ENCODE results near the gene UBR4. TPM values are rescaled to one million over a fixed set of nuclear protein-coding genes. Genes with fewer than 3 reads are reported as not detected.

Gene UBR4
- total RNA-seq, 1 donor: 149 TPM

DNA sequence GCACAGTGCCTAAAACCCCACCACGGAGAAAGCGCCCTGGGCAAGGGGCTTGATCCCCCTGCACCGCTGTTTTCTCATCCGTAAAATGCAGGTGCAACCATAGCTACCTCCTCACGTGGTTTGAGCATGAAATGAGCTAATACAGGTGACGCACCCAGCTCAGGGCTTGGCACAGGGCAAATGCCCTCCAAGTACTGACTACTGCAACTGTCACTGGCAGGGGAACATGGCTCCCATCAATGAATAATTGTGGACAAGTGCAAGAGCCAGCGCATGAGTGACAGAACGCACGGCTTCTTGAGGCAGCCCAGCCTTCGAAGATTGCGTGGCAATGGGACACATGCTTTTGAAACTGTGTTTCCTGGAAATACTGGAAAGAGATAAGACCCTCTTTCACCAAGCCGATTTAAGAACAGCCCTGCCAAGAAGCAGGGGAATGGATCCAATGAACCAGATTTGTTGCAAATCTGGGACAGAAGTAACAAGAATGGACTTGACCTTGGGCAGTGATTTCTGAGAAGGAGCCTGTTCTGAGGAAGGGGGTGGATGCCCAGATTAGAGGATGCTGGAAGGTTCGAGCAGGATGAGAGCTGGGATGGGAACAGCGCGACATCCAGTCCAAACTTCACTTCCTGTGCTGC, 160.8 kb downstream of the UBR4 start:
- H4K20me1 ChIP-seq (ENCODE audit: insufficient read depth, low read length): no peaks in the 10 kb centered on the region
- no peaks in the 10 kb centered on the region for H3K36me3 ChIP-seq (ENCODE audit: insufficient read depth, low read length)
- no peak overlapping the region for H2AFZ ChIP-seq (ENCODE audit: low read length)
- no peaks in the 10 kb centered on the region for H3K79me2 ChIP-seq (ENCODE audit: insufficient read depth, low read length)
- TF ChIP-seq, protein P1, sequence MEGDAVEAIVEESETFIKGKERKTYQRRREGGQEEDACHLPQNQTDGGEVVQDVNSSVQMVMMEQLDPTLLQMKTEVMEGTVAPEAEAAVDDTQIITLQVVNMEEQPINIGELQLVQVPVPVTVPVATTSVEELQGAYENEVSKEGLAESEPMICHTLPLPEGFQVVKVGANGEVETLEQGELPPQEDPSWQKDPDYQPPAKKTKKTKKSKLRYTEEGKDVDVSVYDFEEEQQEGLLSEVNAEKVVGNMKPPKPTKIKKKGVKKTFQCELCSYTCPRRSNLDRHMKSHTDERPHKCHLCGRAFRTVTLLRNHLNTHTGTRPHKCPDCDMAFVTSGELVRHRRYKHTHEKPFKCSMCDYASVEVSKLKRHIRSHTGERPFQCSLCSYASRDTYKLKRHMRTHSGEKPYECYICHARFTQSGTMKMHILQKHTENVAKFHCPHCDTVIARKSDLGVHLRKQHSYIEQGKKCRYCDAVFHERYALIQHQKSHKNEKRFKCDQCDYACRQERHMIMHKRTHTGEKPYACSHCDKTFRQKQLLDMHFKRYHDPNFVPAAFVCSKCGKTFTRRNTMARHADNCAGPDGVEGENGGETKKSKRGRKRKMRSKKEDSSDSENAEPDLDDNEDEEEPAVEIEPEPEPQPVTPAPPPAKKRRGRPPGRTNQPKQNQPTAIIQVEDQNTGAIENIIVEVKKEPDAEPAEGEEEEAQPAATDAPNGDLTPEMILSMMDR (IDR thresholded peaks at IDR 0.05; ENCODE audit: extremely low read depth, low read depth, low read length): no peak
- no peak overlapping the region for H3K27ac ChIP-seq (ENCODE audit: low read depth, low read length)
- H3K4me2 ChIP-seq (ENCODE audit: insufficient read depth, low read length): no peak overlapping the region
- H3K4me1 ChIP-seq (ENCODE audit: insufficient read depth, low read length): peaks cover 16% of the 10 kb centered on the region
- no peak overlapping the region for H3K4me3 ChIP-seq (ENCODE audit: insufficient read depth, low read length)
- no peaks in the 10 kb centered on the region for H3K9me3 ChIP-seq (ENCODE audit: low read depth, low read length)
- DNase-seq (ENCODE audit: insufficient read length, low spot score, missing footprints): peak; percentile 29
- H3K27me3 ChIP-seq (ENCODE audit: insufficient read depth, low read length): peaks cover 13% of the 10 kb centered on the region

DNA sequence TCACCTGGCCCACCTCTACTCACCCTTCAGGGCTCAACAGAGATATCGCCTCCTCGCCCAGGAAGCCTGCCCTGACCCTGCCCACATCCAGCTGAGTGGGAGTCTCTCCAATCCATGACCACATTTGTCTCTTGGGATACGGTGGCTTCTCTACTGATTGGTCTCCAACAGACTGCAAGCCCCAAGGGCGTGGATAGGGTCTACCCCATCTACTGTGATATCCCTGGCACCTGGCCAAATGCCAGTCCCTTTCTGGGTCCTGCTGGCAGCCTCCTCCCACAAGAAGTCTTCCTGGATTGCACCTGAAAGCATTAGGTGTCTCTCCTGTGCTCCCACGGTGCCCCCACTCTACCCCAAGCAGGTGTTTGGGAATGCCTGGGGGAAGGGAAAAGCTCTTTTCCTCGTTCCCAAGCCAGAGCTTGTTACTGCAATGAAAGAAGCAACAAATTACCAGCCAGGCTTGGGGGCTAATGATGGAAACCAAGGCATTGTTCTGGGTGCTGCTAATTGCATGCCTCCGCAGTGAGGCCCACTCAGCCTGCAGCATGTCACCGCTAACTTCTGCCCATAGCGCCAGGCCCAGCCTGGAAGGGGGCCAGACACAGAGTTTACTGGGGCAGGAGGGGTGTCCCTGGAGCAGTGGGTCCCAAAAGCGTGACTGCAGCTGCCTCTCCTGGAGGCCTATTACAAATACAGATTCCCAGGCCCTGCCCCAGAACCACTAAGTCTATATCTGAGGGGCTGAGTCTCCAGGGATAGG, 162.9 kb downstream of the UBR4 start:
- no peaks in the 10 kb centered on the region for H4K20me1 ChIP-seq (ENCODE audit: insufficient read depth, low read length)
- H3K9me3 ChIP-seq (ENCODE audit: low read depth, low read length): no peaks in the 10 kb centered on the region

DNA sequence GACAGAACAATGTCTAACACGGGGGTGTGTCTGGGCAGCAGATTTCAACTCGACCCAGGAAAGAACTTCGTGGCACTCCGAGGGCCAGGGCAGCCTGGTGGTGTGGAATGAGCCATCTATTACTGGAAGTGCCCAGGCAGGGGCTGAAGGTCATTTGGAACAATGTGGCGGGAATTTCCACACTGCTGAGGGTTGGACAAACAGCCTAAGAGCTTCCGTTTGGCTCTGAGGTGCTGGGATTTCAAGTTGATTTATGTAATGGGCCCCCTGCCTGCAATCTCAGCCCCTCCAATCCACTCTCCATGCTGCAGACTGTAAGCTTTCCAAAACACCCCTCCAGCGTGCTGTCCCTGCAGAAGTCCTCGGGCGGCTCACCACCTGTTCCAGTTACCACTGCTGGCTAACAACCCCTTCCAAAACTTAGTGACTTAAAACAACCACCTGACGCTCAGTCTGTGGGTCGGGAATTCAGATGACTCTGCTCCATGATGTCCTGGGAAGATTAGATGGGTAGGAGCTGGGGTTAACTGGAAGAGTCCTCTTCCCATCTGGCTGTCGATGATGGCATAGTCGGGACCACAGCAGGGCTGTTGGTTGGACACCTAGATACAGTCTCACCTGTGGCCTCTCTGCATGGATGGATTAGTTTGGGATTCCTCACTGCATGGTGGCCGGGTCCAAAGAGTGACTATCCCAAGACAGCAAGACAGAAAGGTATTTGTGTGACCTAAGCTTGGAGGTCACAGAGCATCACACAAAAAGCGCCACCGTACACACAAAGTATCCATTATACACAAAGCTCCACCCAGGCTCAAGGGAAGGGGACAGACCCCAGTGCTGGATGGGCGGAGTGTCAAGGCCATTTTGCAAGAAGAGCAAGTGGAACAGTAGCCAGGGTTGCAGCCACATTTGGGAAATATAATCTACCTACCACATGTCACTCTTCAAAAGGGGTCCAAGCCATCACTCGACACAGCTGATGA, 163.9 kb downstream of the UBR4 start:
- no peak overlapping the region for H3K4me3 ChIP-seq (ENCODE audit: insufficient read depth, low read length)
- H3K79me2 ChIP-seq (ENCODE audit: insufficient read depth, low read length): no peaks in the 10 kb centered on the region
- peaks cover 16% of the 10 kb centered on the region for H3K4me1 ChIP-seq (ENCODE audit: insufficient read depth, low read length)
- TF ChIP-seq, protein P1 (IDR thresholded peaks at IDR 0.05; ENCODE audit: extremely low read depth, low read depth, low read length): no peak
- H3K27me3 ChIP-seq (ENCODE audit: insufficient read depth, low read length): no peaks in the 10 kb centered on the region
- no peak overlapping the region for H2AFZ ChIP-seq (ENCODE audit: low read length)
- no peaks in the 10 kb centered on the region for H3K9me3 ChIP-seq (ENCODE audit: low read depth, low read length)
- peak overlapping the region; percentile 69 for H3K4me2 ChIP-seq (ENCODE audit: insufficient read depth, low read length)
- no peaks in the 10 kb centered on the region for H4K20me1 ChIP-seq (ENCODE audit: insufficient read depth, low read length)
- H3K27ac ChIP-seq (ENCODE audit: low read depth, low read length): peak overlapping the region; percentile 28
- H3K36me3 ChIP-seq (ENCODE audit: insufficient read depth, low read length): no peaks in the 10 kb centered on the region
- DNase-seq (ENCODE audit: insufficient read length, low spot score, missing footprints): no peak

More for the DNA sequence above, 162.9 kb downstream of the UBR4 start:
- no peaks in the 10 kb centered on the region for H3K79me2 ChIP-seq (ENCODE audit: insufficient read depth, low read length)
- H3K36me3 ChIP-seq (ENCODE audit: insufficient read depth, low read length): no peaks in the 10 kb centered on the region
- H3K27me3 ChIP-seq (ENCODE audit: insufficient read depth, low read length): no peaks in the 10 kb centered on the region
- H3K4me3 ChIP-seq (ENCODE audit: insufficient read depth, low read length): no peak overlapping the region
- H2AFZ ChIP-seq (ENCODE audit: low read length): no peak overlapping the region
- H3K4me2 ChIP-seq (ENCODE audit: insufficient read depth, low read length): no peak overlapping the region
- H3K4me1 ChIP-seq (ENCODE audit: insufficient read depth, low read length): peaks cover 16% of the 10 kb centered on the region
- DNase-seq (ENCODE audit: insufficient read length, low spot score, missing footprints): no peak
- TF ChIP-seq, protein P1 (IDR thresholded peaks at IDR 0.05; ENCODE audit: extremely low read depth, low read depth, low read length): no peak
- H3K27ac ChIP-seq (ENCODE audit: low read depth, low read length): no peak overlapping the region

All from osteoblast (primary cell).